ENCODE measurements around the gene WDR88.
A peak's percentile ranks its signal among the peaks of the same experiment; 100 is the strongest.

Gene WDR88

GRCh38 chr19:33212436-33213172, 80.7 kb downstream of the WDR88 start:
- no peak for TF ChIP-seq CTCF (IDR thresholded peaks at IDR 0.05)
- TF ChIP-seq ZFX (IDR thresholded peaks at IDR 0.05; ENCODE audit: borderline replicate concordance): no peak
- no peak overlapping the region for H3K27ac ChIP-seq

GRCh38 chr19:33214596-33214995, 82.7 kb downstream of the WDR88 start:
- TF ChIP-seq CTCF (IDR thresholded peaks at IDR 0.05) (peak; percentile 61), ZFX (IDR thresholded peaks at IDR 0.05; ENCODE audit: borderline replicate concordance) (no peak)
- H3K27ac ChIP-seq: no peak overlapping the region

GRCh38 chr19:33215438-33216197, 83.7 kb downstream of the WDR88 start:
- TF ChIP-seq ZFX (IDR thresholded peaks at IDR 0.05; ENCODE audit: borderline replicate concordance) (no peak), CTCF (IDR thresholded peaks at IDR 0.05) (no peak)
- H3K27ac ChIP-seq: no peak overlapping the region

- TF ChIP-seq CTCF (IDR thresholded peaks at IDR 0.05) (no peak), ZFX (IDR thresholded peaks at IDR 0.05; ENCODE audit: borderline replicate concordance) (no peak)
- no peak overlapping the region for H3K27ac ChIP-seq
Observed at GRCh38 chr19:33216198-33216830, 84.4 kb downstream of the WDR88 start.

GRCh38 chr19:33217881-33218280, 86.0 kb downstream of the WDR88 start:
- no peak overlapping the region for H3K27ac ChIP-seq
- TF ChIP-seq ZFX (IDR thresholded peaks at IDR 0.05; ENCODE audit: borderline replicate concordance) (no peak), CTCF (IDR thresholded peaks at IDR 0.05) (no peak)

- H3K27ac ChIP-seq: no peak overlapping the region
- TF ChIP-seq ZFX (IDR thresholded peaks at IDR 0.05; ENCODE audit: borderline replicate concordance): no peak
- TF ChIP-seq CTCF (IDR thresholded peaks at IDR 0.05): peak; percentile 46
Observed at GRCh38 chr19:33219261-33219815, 87.4 kb downstream of the WDR88 start.

Measured in 22Rv1 (cell line).